GM12864 (cell line): Measurements from ENCODE around the gene AGPAT3.

Source experiments
- DNase-seq: peaks from one replicate; pipeline ENCODE4 v3.0.0-alpha.2; 2011; ENCODE audit warnings: low read depth
- H3K4me3 ChIP-seq: 2 replicates; pipeline ENCODE4 v1.5.1; 2011; ENCODE audit warnings: mild to moderate bottlenecking, low read depth, low read length, control low read depth
- CTCF ChIP-seq: IDR thresholded peaks from 2 replicates; pipeline ENCODE4 v1.5.1; 2011; ENCODE audit warnings: low read depth, mild to moderate bottlenecking, moderate library complexity, low read length, control low read depth, inconsistent platforms; ENCODE audit errors: missing control alignments

AGPAT3 gene

GRCh38 chr21:43930848-43931375, 65.9 kb downstream of the AGPAT3 start:
- TF ChIP-seq CTCF = no peak
- H3K4me3 ChIP-seq = no peak overlapping the region
- no peak for DNase-seq

GRCh38 chr21:43931489-43931888, 66.5 kb downstream of the AGPAT3 start:
- no peak for TF ChIP-seq CTCF
- no peak overlapping the region for H3K4me3 ChIP-seq
- DNase-seq = no peak

- no peak for TF ChIP-seq CTCF
- H3K4me3 ChIP-seq = no peak overlapping the region
- no peak for DNase-seq
These were observed 67.0 kb downstream of the AGPAT3 start for GRCh38 chr21:43932005-43932404.

GRCh38 chr21:43933199-43933598, 68.2 kb downstream of the AGPAT3 start:
- no peak overlapping the region for H3K4me3 ChIP-seq
- DNase-seq = no peak
- TF ChIP-seq CTCF = no peak

- H3K4me3 ChIP-seq = no peak overlapping the region
- TF ChIP-seq CTCF = no peak
- no peak for DNase-seq
These were observed 68.7 kb downstream of the AGPAT3 start for GRCh38 chr21:43933680-43934079.

- no peak for TF ChIP-seq CTCF
- no peak for DNase-seq
- H3K4me3 ChIP-seq = no peak overlapping the region
These were observed 69.1 kb downstream of the AGPAT3 start for GRCh38 chr21:43934116-43934515.
